ENCODE data around the gene HMOX1.

Gene HMOX1

GRCh38 chr22:35419756-35420155 is 38.9 kb downstream of the HMOX1 start:
- H3K4me3 ChIP-seq (ENCODE audit: low read depth, low read length), result no peak overlapping the region
- DNase-seq (ENCODE audit: low read depth), result no peak
- TF ChIP-seq MAX (IDR thresholded peaks at IDR 0.05; ENCODE audit: low read depth, low read length) (no peak), CTCF (IDR thresholded peaks at IDR 0.05; ENCODE audit: low read depth, low read length) (no peak), MYC (IDR thresholded peaks at IDR 0.05; ENCODE audit: low read depth, low read length) (no peak), POLR2A (IDR thresholded peaks at IDR 0.05; ENCODE audit: extremely low read depth, insufficient read length) (no peak)

DNA sequence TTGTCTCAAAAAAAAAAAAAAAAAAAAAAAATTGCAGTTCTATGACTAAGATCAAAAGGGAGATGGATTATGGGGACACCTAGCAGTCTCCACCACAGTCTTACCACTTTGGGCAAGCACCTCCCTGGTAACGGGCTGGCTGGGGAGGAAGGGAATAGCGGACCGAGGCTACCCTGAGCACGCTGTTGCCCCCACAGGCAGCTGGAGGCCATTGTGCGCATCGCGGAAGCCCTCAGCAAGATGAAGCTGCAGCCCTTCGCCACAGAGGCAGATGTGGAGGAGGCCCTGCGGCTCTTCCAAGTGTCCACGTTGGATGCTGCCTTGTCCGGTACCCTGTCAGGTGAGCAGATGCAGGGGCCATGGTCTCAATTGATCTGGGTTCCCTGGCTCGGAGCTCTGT is 40.2 kb downstream of the HMOX1 start:
- no peak overlapping the region for H3K4me3 ChIP-seq (ENCODE audit: low read depth, low read length)
- TF ChIP-seq POLR2A (IDR thresholded peaks at IDR 0.05; ENCODE audit: extremely low read depth, insufficient read length) (no peak), MYC (IDR thresholded peaks at IDR 0.05; ENCODE audit: low read depth, low read length) (no peak), CTCF (IDR thresholded peaks at IDR 0.05; ENCODE audit: low read depth, low read length) (no peak), MAX (IDR thresholded peaks at IDR 0.05; ENCODE audit: low read depth, low read length) (no peak)
- no peak for DNase-seq (ENCODE audit: low read depth)

DNA sequence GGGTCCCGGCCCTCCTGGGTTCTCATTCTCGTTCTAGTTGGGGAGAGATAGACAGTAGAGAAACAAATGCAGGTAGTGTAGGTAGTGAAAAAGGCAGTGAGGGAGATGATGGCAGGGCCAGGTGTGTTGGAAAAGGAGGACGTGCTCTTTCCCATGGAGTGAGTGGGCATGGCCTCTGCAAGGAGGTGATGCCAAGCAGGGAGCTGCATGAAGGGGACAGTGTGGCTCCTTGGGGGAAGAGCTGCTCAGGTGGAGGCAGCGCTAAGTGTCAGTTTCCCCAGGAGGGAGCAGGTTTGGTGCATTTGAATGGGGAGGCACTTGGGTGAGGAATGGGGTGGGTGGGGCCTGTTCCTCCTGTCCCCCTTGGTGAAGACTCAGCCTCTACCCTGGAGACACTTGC is 41.2 kb downstream of the HMOX1 start:
- TF ChIP-seq POLR2A (IDR thresholded peaks at IDR 0.05; ENCODE audit: extremely low read depth, insufficient read length), result no peak
- TF ChIP-seq CTCF (IDR thresholded peaks at IDR 0.05; ENCODE audit: low read depth, low read length), result no peak
- TF ChIP-seq MAX (IDR thresholded peaks at IDR 0.05; ENCODE audit: low read depth, low read length), result no peak
- no peak for TF ChIP-seq MYC (IDR thresholded peaks at IDR 0.05; ENCODE audit: low read depth, low read length)
- DNase-seq (ENCODE audit: low read depth), result no peak
- H3K4me3 ChIP-seq (ENCODE audit: low read depth, low read length), result no peak overlapping the region

GRCh38 chr22:35422936-35423335 is 42.0 kb downstream of the HMOX1 start:
- TF ChIP-seq MYC (IDR thresholded peaks at IDR 0.05; ENCODE audit: low read depth, low read length) (no peak), CTCF (IDR thresholded peaks at IDR 0.05; ENCODE audit: low read depth, low read length) (no peak), MAX (IDR thresholded peaks at IDR 0.05; ENCODE audit: low read depth, low read length) (no peak), POLR2A (IDR thresholded peaks at IDR 0.05; ENCODE audit: extremely low read depth, insufficient read length) (no peak)
- no peak for DNase-seq (ENCODE audit: low read depth)
- no peak overlapping the region for H3K4me3 ChIP-seq (ENCODE audit: low read depth, low read length)

GRCh38 chr22:35424081-35424480 is 43.2 kb downstream of the HMOX1 start:
- TF ChIP-seq POLR2A (IDR thresholded peaks at IDR 0.05; ENCODE audit: extremely low read depth, insufficient read length), result no peak
- TF ChIP-seq MYC (IDR thresholded peaks at IDR 0.05; ENCODE audit: low read depth, low read length), result no peak
- no peak for TF ChIP-seq CTCF (IDR thresholded peaks at IDR 0.05; ENCODE audit: low read depth, low read length)
- no peak for TF ChIP-seq MAX (IDR thresholded peaks at IDR 0.05; ENCODE audit: low read depth, low read length)
- no peak for DNase-seq (ENCODE audit: low read depth)
- H3K4me3 ChIP-seq (ENCODE audit: low read depth, low read length), result no peak overlapping the region

DNA sequence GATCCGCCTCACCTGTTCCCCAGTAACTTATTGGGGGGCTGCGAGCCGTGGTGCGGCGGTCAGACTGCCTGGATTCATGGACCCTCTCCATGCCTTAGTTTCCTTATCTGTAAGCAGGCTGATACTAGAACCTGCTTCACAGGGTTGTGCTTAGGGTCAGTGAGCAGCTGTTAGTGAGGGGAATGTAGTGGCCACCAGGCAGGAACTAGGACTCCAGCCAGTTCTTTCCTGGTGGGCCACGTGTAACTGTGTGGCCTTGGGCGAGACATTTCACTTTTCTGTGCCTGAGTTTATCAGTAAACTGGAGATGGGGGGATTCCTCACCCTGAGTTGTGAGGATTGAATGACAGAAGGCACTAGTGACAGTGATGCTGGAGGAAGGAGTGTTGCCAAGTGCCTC is 43.9 kb downstream of the HMOX1 start:
- TF ChIP-seq POLR2A (IDR thresholded peaks at IDR 0.05; ENCODE audit: extremely low read depth, insufficient read length) (no peak), MAX (IDR thresholded peaks at IDR 0.05; ENCODE audit: low read depth, low read length) (no peak), MYC (IDR thresholded peaks at IDR 0.05; ENCODE audit: low read depth, low read length) (no peak), CTCF (IDR thresholded peaks at IDR 0.05; ENCODE audit: low read depth, low read length) (no peak)
- DNase-seq (ENCODE audit: low read depth), result no peak
- no peak overlapping the region for H3K4me3 ChIP-seq (ENCODE audit: low read depth, low read length)

Data from NB4 (cell line).